Measurements from ENCODE around the gene TRPM3.

Gene TRPM3

GRCh38 chr9:70861376-70861775, 260.0 kb downstream of the TRPM3 start:
- Histone ChIP-seq H3K9me3 (ENCODE audit: insufficient read depth, low read length) (no peaks in the 10 kb centered on the region), H3K4me3 (ENCODE audit: low read length) (no peak overlapping the region), H3K4me1 (ENCODE audit: low read length) (no peaks in the 10 kb centered on the region), H2AFZ (ENCODE audit: low read depth, low read length) (no peak overlapping the region), H3K27ac (ENCODE audit: low read length) (no peak overlapping the region), H3K27me3 (ENCODE audit: low read depth, low read length) (peaks cover 14% of the 10 kb centered on the region), H3K36me3 (replicated peaks; ENCODE audit: low read depth, low read length) (no peaks in the 10 kb centered on the region), H3K79me2 (ENCODE audit: low read length) (no peaks in the 10 kb centered on the region), H3K9ac (ENCODE audit: low read length) (no peak overlapping the region), H3K4me2 (ENCODE audit: low read length) (no peak overlapping the region), H4K20me1 (ENCODE audit: insufficient read depth, low read length) (no peaks in the 10 kb centered on the region)
- TF ChIP-seq CTCF (IDR thresholded peaks at IDR 0.05; ENCODE audit: low read depth, low read length): no peak
- no peak for TF ChIP-seq EZH2phosphoT487 (IDR thresholded peaks at IDR 0.05; ENCODE audit: low read depth)

- Histone ChIP-seq H3K27ac (ENCODE audit: low read length) (no peak overlapping the region), H3K79me2 (ENCODE audit: low read length) (no peaks in the 10 kb centered on the region), H2AFZ (ENCODE audit: low read depth, low read length) (no peak overlapping the region), H3K27me3 (ENCODE audit: low read depth, low read length) (peaks cover 16% of the 10 kb centered on the region), H3K9me3 (ENCODE audit: insufficient read depth, low read length) (no peaks in the 10 kb centered on the region), H4K20me1 (ENCODE audit: insufficient read depth, low read length) (no peaks in the 10 kb centered on the region), H3K4me3 (ENCODE audit: low read length) (no peak overlapping the region), H3K36me3 (replicated peaks; ENCODE audit: low read depth, low read length) (no peaks in the 10 kb centered on the region), H3K4me1 (ENCODE audit: low read length) (no peaks in the 10 kb centered on the region), H3K4me2 (ENCODE audit: low read length) (no peak overlapping the region), H3K9ac (ENCODE audit: low read length) (no peak overlapping the region)
- TF ChIP-seq CTCF (IDR thresholded peaks at IDR 0.05; ENCODE audit: low read depth, low read length) (no peak), EZH2phosphoT487 (IDR thresholded peaks at IDR 0.05; ENCODE audit: low read depth) (no peak)
Measured at GRCh38 chr9:70859694-70860093, 261.7 kb downstream of the TRPM3 start.

GRCh38 chr9:70856411-70856810, 265.0 kb downstream of the TRPM3 start:
- H3K36me3 ChIP-seq (replicated peaks; ENCODE audit: low read depth, low read length): no peaks in the 10 kb centered on the region
- no peak overlapping the region for H2AFZ ChIP-seq (ENCODE audit: low read depth, low read length)
- H3K4me1 ChIP-seq (ENCODE audit: low read length): no peaks in the 10 kb centered on the region
- H4K20me1 ChIP-seq (ENCODE audit: insufficient read depth, low read length): no peaks in the 10 kb centered on the region
- H3K4me2 ChIP-seq (ENCODE audit: low read length): no peak overlapping the region
- H3K9ac ChIP-seq (ENCODE audit: low read length): no peak overlapping the region
- H3K4me3 ChIP-seq (ENCODE audit: low read length): no peak overlapping the region
- no peak for TF ChIP-seq EZH2phosphoT487 (IDR thresholded peaks at IDR 0.05; ENCODE audit: low read depth)
- TF ChIP-seq CTCF (IDR thresholded peaks at IDR 0.05; ENCODE audit: low read depth, low read length): no peak
- peaks cover 16% of the 10 kb centered on the region for H3K27me3 ChIP-seq (ENCODE audit: low read depth, low read length)
- no peaks in the 10 kb centered on the region for H3K9me3 ChIP-seq (ENCODE audit: insufficient read depth, low read length)
- no peaks in the 10 kb centered on the region for H3K79me2 ChIP-seq (ENCODE audit: low read length)
- no peak overlapping the region for H3K27ac ChIP-seq (ENCODE audit: low read length)

- no peak for TF ChIP-seq CTCF (IDR thresholded peaks at IDR 0.05; ENCODE audit: low read depth, low read length)
- no peak for TF ChIP-seq EZH2phosphoT487 (IDR thresholded peaks at IDR 0.05; ENCODE audit: low read depth)
- no peak overlapping the region for H3K4me3 ChIP-seq (ENCODE audit: low read length)
Measured at GRCh38 chr9:70852711-70853240, 268.6 kb downstream of the TRPM3 start.

More at GRCh38 chr9:70852711-70853240, 268.6 kb downstream of the TRPM3 start:
- Histone ChIP-seq H3K9me3 (ENCODE audit: insufficient read depth, low read length) (no peaks in the 10 kb centered on the region), H3K4me1 (ENCODE audit: low read length) (no peaks in the 10 kb centered on the region), H2AFZ (ENCODE audit: low read depth, low read length) (no peak overlapping the region), H3K79me2 (ENCODE audit: low read length) (no peaks in the 10 kb centered on the region), H3K9ac (ENCODE audit: low read length) (no peak overlapping the region), H3K4me2 (ENCODE audit: low read length) (no peak overlapping the region), H4K20me1 (ENCODE audit: insufficient read depth, low read length) (no peaks in the 10 kb centered on the region), H3K27ac (ENCODE audit: low read length) (no peak overlapping the region), H3K27me3 (ENCODE audit: low read depth, low read length) (peaks cover 10% of the 10 kb centered on the region), H3K36me3 (replicated peaks; ENCODE audit: low read depth, low read length) (no peaks in the 10 kb centered on the region)

Measured in OCI-LY3 (cell line).